Neural cell (in vitro differentiated cells): ENCODE measurements around the gene CD151. TPM values are rescaled to one million over a fixed set of nuclear protein-coding genes. Genes with fewer than 3 reads are reported as not detected.

Source experiments
- H2AFZ ChIP-seq: fragments of 200-600, 300-800 bp; sonication (generic), shearing (Covaris generic); 2 replicates; pipeline ENCODE4 v1.6.0; 2014; ENCODE audit warnings: low read depth, mild to moderate bottlenecking, antibody characterized with exemption, low read length, moderate library complexity
- H3F3A ChIP-seq: fragments of 200-600 bp; shearing (Covaris generic); 2 replicates; pipeline ENCODE4 v1.6.1; 2016; ENCODE audit warnings: mild to moderate bottlenecking, moderate library complexity, mixed read lengths, antibody characterized with exemption, low read length; ENCODE audit not compliant: insufficient read depth, poor library complexity, severe bottlenecking
- H3K27ac ChIP-seq: fragments of 200-600, 300-800 bp; sonication (generic), shearing (Covaris generic); 2 replicates; pipeline ENCODE4 v1.5.1; 2014; ENCODE audit warnings: mild to moderate bottlenecking, low read length, moderate library complexity
- H3K27me3 ChIP-seq: fragments of 300-800, 200-600 bp; sonication (generic), shearing (Covaris generic); 2 replicates; pipeline ENCODE4 v1.6.0; 2014; ENCODE audit warnings: mild to moderate bottlenecking, low read depth, low read length, moderate library complexity; ENCODE audit not compliant: insufficient read depth
- H3K36me3 ChIP-seq: fragments of 300-800, 200-600 bp; sonication (generic), shearing (Covaris generic); 2 replicates; pipeline ENCODE4 v1.5.1; 2014; ENCODE audit warnings: mild to moderate bottlenecking, antibody characterized with exemption, low read length, moderate library complexity; ENCODE audit not compliant: insufficient read depth
- H3K4me2 ChIP-seq: fragments of 300-800, 200-600 bp; sonication (generic), shearing (Covaris generic); 2 replicates; pipeline ENCODE4 v1.6.0; 2014; ENCODE audit warnings: mild to moderate bottlenecking, low read length
- H3K4me3 ChIP-seq: fragments of 300-800, 200-600 bp; sonication (generic), shearing (Covaris generic); 2 replicates; pipeline ENCODE4 v1.5.1; 2014; ENCODE audit warnings: mild to moderate bottlenecking, low read length, moderate library complexity
- H3K79me2 ChIP-seq: fragments of 200-600 bp; shearing (Covaris generic); replicated peaks from 2 replicates; pipeline ENCODE4 v1.6.0; 2014; ENCODE audit warnings: mild to moderate bottlenecking, low read length, moderate library complexity; ENCODE audit not compliant: insufficient read depth
- H3K9ac ChIP-seq: fragments of 300-800, 200-600 bp; sonication (generic), shearing (Covaris generic); 2 replicates; pipeline ENCODE4 v1.6.1; 2016; ENCODE audit warnings: mild to moderate bottlenecking, low read length, mixed read lengths
- H3K9me2 ChIP-seq: fragments of 200-600 bp; shearing (Covaris generic); 2 replicates; pipeline ENCODE4 v1.6.1; 2016; ENCODE audit warnings: mild to moderate bottlenecking, low read length, mixed read lengths; ENCODE audit not compliant: insufficient read depth
- H3K9me3 ChIP-seq: fragments of 200-600, 300-800 bp; sonication (generic), shearing (Covaris generic); 2 replicates; pipeline ENCODE4 v1.6.1; 2016; ENCODE audit warnings: mild to moderate bottlenecking, mixed run types, low read length, moderate library complexity, mixed read lengths
- H4K20me1 ChIP-seq: fragments of 200-600 bp; shearing (Covaris generic); 2 replicates; pipeline ENCODE4 v1.6.1; 2016; ENCODE audit warnings: mild to moderate bottlenecking, mixed run types; ENCODE audit not compliant: insufficient read depth
- CTCF ChIP-seq: fragments of 450-650 bp; IDR thresholded peaks from 2 replicates; pipeline ENCODE4 v1.5.1; 2014; ENCODE audit warnings: antibody characterized with exemption, mild to moderate bottlenecking, moderate library complexity; ENCODE audit not compliant: poor library complexity, severe bottlenecking
- EP300 ChIP-seq: fragments of 450-650 bp; conservative IDR thresholded peaks from 2 replicates; pipeline ENCODE4 v1.6.1; 2014; ENCODE audit warnings: antibody characterized with exemption, mild to moderate bottlenecking, moderate library complexity; ENCODE audit not compliant: poor library complexity, severe bottlenecking
- EZH2 ChIP-seq: fragments of 200-600, 300-800 bp; shearing (Covaris generic), sonication (generic); IDR thresholded peaks from 2 replicates; pipeline ENCODE4 v1.6.1; 2014; ENCODE audit warnings: antibody characterized with exemption, low read length, borderline replicate concordance, mild to moderate bottlenecking; ENCODE audit not compliant: insufficient read depth, poor library complexity, severe bottlenecking
- MXI1 ChIP-seq: fragments of 450-650 bp; conservative IDR thresholded peaks from 2 replicates; pipeline ENCODE4 v1.6.1; 2014; ENCODE audit warnings: antibody characterized with exemption, mild to moderate bottlenecking; ENCODE audit not compliant: poor library complexity, severe bottlenecking
- POLR2AphosphoS5 ChIP-seq: IDR thresholded peaks from 2 replicates; pipeline ENCODE4 v1.6.1; 2012
- RAD21 ChIP-seq: fragments of 450-650 bp; conservative IDR thresholded peaks from 2 replicates; pipeline ENCODE4 v1.6.1; 2014; ENCODE audit warnings: antibody characterized with exemption, mild to moderate bottlenecking, moderate library complexity
- SMC3 ChIP-seq: fragments of 450-650 bp; conservative IDR thresholded peaks from 2 replicates; pipeline ENCODE4 v1.6.1; 2014; ENCODE audit warnings: antibody characterized with exemption, mild to moderate bottlenecking, moderate library complexity; ENCODE audit not compliant: poor library complexity
- TAF1 ChIP-seq: IDR thresholded peaks from 2 replicates; pipeline ENCODE4 v1.6.1; 2012; ENCODE audit warnings: low read depth
- polyA plus RNA-seq: library from polyadenylated mRNA; depleted of rRNA; stranded (reverse); fragments of >200 nt; gene quantifications from 2 replicates; pipeline ENCODE4 v1.2.3, GENCODE V29; 2014
- TF ChIP-seq, protein P1 (sequence below): IDR thresholded peaks from 2 replicates; pipeline ENCODE4 v1.6.1; 2012; ENCODE audit warnings: borderline replicate concordance

CD151 gene
- polyA plus RNA-seq, 1 donor from 2014 or later: 70.8 TPM

GRCh38 chr11:820655-821511, 11.9 kb upstream of the CD151 start:
- no peaks in the 10 kb centered on the region for H3F3A ChIP-seq
- TF ChIP-seq SMC3 (no peak), MXI1 (no peak), TAF1 (no peak), EZH2 (no peak)
- no peaks in the 10 kb centered on the region for H3K9me2 ChIP-seq
- peak overlapping the region; percentile 81 for H3K4me3 ChIP-seq
- H3K9me3 ChIP-seq: no peaks in the 10 kb centered on the region
- peaks cover under 1% of the 10 kb centered on the region for H3K27me3 ChIP-seq
- peak overlapping the region; percentile 69 for H3K9ac ChIP-seq
- no peaks in the 10 kb centered on the region for H3K36me3 ChIP-seq
- H3K4me2 ChIP-seq: peak overlapping the region; percentile 89
- no peak overlapping the region for H2AFZ ChIP-seq
- H3K27ac ChIP-seq: no peak overlapping the region
- peaks cover 3% of the 10 kb centered on the region for H3K79me2 ChIP-seq
- no peaks in the 10 kb centered on the region for H4K20me1 ChIP-seq

- H3K9me2 ChIP-seq: no peaks in the 10 kb centered on the region
- H3K27ac ChIP-seq: no peak overlapping the region
- H3K36me3 ChIP-seq: no peaks in the 10 kb centered on the region
- peaks cover 3% of the 10 kb centered on the region for H3K79me2 ChIP-seq
- H3K27me3 ChIP-seq: peaks cover 9% of the 10 kb centered on the region
- H4K20me1 ChIP-seq: no peaks in the 10 kb centered on the region
- no peak overlapping the region for H3K4me2 ChIP-seq
- no peaks in the 10 kb centered on the region for H3K9me3 ChIP-seq
- no peaks in the 10 kb centered on the region for H3F3A ChIP-seq
- no peak overlapping the region for H3K4me3 ChIP-seq
- H2AFZ ChIP-seq: no peak overlapping the region
- no peak overlapping the region for H3K9ac ChIP-seq
- TF ChIP-seq TAF1: no peak
- TF ChIP-seq SMC3: no peak
- no peak for TF ChIP-seq CTCF
- no peak for TF ChIP-seq MXI1
- no peak for TF ChIP-seq EP300
- TF ChIP-seq POLR2AphosphoS5: no peak
Observed at GRCh38 chr11:821512-822371, 11.0 kb upstream of the CD151 start.

GRCh38 chr11:823441-824291, 9.1 kb upstream of the CD151 start:
- H3K79me2 ChIP-seq: peaks cover 3% of the 10 kb centered on the region
- H3F3A ChIP-seq: no peaks in the 10 kb centered on the region
- H3K27ac ChIP-seq: no peak overlapping the region
- H2AFZ ChIP-seq: no peak overlapping the region
- H3K9me3 ChIP-seq: no peaks in the 10 kb centered on the region
- H3K4me3 ChIP-seq: no peak overlapping the region
- no peaks in the 10 kb centered on the region for H4K20me1 ChIP-seq
- H3K9me2 ChIP-seq: no peaks in the 10 kb centered on the region
- TF ChIP-seq EP300: no peak
- TF ChIP-seq, protein P1, sequence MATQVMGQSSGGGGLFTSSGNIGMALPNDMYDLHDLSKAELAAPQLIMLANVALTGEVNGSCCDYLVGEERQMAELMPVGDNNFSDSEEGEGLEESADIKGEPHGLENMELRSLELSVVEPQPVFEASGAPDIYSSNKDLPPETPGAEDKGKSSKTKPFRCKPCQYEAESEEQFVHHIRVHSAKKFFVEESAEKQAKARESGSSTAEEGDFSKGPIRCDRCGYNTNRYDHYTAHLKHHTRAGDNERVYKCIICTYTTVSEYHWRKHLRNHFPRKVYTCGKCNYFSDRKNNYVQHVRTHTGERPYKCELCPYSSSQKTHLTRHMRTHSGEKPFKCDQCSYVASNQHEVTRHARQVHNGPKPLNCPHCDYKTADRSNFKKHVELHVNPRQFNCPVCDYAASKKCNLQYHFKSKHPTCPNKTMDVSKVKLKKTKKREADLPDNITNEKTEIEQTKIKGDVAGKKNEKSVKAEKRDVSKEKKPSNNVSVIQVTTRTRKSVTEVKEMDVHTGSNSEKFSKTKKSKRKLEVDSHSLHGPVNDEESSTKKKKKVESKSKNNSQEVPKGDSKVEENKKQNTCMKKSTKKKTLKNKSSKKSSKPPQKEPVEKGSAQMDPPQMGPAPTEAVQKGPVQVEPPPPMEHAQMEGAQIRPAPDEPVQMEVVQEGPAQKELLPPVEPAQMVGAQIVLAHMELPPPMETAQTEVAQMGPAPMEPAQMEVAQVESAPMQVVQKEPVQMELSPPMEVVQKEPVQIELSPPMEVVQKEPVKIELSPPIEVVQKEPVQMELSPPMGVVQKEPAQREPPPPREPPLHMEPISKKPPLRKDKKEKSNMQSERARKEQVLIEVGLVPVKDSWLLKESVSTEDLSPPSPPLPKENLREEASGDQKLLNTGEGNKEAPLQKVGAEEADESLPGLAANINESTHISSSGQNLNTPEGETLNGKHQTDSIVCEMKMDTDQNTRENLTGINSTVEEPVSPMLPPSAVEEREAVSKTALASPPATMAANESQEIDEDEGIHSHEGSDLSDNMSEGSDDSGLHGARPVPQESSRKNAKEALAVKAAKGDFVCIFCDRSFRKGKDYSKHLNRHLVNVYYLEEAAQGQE: no peak
- no peak for TF ChIP-seq EZH2
- no peak for TF ChIP-seq TAF1
- no peak for TF ChIP-seq MXI1
- TF ChIP-seq POLR2AphosphoS5: no peak
- no peak for TF ChIP-seq RAD21
- no peak for TF ChIP-seq CTCF
- no peak for TF ChIP-seq SMC3
- H3K36me3 ChIP-seq: no peaks in the 10 kb centered on the region
- no peak overlapping the region for H3K4me2 ChIP-seq
- peaks cover 18% of the 10 kb centered on the region for H3K27me3 ChIP-seq
- no peak overlapping the region for H3K9ac ChIP-seq
